ENCODE results near the gene SERPINB10.

DNA sequence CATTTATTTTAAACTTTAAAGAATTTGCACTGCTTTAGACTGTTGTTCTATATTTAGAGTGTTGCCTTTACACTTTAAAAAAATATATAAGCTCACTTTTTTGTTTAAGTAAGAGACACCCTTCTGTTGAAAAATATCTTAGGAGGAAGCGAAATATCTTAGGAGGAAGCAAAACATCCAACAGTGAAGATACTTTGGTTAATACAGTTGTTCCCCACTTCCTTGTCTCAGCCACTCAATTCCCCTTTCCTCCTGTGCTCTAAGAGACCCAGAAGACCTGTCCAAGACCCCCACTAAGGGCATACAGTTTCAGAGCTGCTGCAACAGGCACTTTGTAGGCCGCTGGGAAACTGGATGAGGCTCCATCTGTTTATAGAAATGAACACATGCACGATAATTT, 67.9 kb downstream of the SERPINB10 start:
- TF ChIP-seq CTCF (IDR thresholded peaks at IDR 0.05) (no peak), NR3C1 (CRISPR knock-in tag; conservative IDR thresholded peaks at IDR 0.05; ENCODE audit: low read depth) (no peak), SMAD4 (CRISPR knock-in tag; IDR thresholded peaks at IDR 0.05) (no peak), ZNF512 (CRISPR knock-in tag; IDR thresholded peaks at IDR 0.05; ENCODE audit: borderline replicate concordance) (no peak), MXD4 (CRISPR knock-in tag; IDR thresholded peaks at IDR 0.05; ENCODE audit: borderline replicate concordance) (no peak), NFYB (CRISPR knock-in tag; conservative IDR thresholded peaks at IDR 0.05; ENCODE audit: low read depth) (no peak)
